Type B pancreatic cell (in vitro differentiated cells): Measurements from ENCODE around the gene GRB2. TPM values are rescaled to one million over a fixed set of nuclear protein-coding genes. Genes with fewer than 3 reads are reported as not detected.
"Not testable (repeated sequence)": the region's sequence is repeated elsewhere in the genome, so short reads cannot be mapped to it uniquely, and the experiment has no call there.

ENCODE experiments used
- DNase-seq: peaks from one replicate; pipeline ENCODE4 v3.0.0; 2021; ENCODE audit warnings: mixed read lengths; ENCODE audit not compliant: unreplicated experiment; ENCODE audit errors: extremely low spot score
- H3K27ac Mint-ChIP-seq: 2 replicates; pipeline ENCODE4 v1.8.0; 2021; ENCODE audit warnings: mild to moderate bottlenecking, mixed read lengths
- H3K27me3 Mint-ChIP-seq: 2 replicates; pipeline ENCODE4 v1.8.0; 2021; ENCODE audit warnings: mixed read lengths
- H3K36me3 Mint-ChIP-seq: 2 replicates; pipeline ENCODE4 v1.8.0; 2021; ENCODE audit warnings: mixed read lengths
- H3K4me1 Mint-ChIP-seq: one replicate; pipeline ENCODE4 v1.8.0; 2021; ENCODE audit warnings: mixed read lengths; ENCODE audit not compliant: unreplicated experiment
- H3K4me3 Mint-ChIP-seq: 2 replicates; pipeline ENCODE4 v1.8.0; 2021; ENCODE audit warnings: mild to moderate bottlenecking, mixed read lengths
- H3K9me3 Mint-ChIP-seq: 2 replicates; pipeline ENCODE4 v1.8.0; 2021; ENCODE audit warnings: mixed read lengths
- CTCF ChIP-seq: fragments of 200-600 bp; sonication (generic); conservative IDR thresholded peaks from 2 replicates; pipeline ENCODE4 v1.5.0; 2021; ENCODE audit warnings: antibody characterized with exemption, mild to moderate bottlenecking
- long read RNA-seq: library from polyadenylated mRNA; unstranded; transcript quantifications from one replicate; pipeline ENCODE4 v2.0.0, GENCODE V29; 2020
- total RNA-seq: library from RNA; stranded (reverse); gene quantifications from 2 replicates; pipeline ENCODE4 v1.2.1, GENCODE V29; 2021; ENCODE audit warnings: low replicate concordance

The GRB2 gene
- 65.3 and 76.0 TPM in 2 replicates for total RNA-seq
- long read RNA-seq, transcript GRB2-205 (5 exons, 3,182 nt) = minor isoform, 7 of 48 reads
- long read RNA-seq, transcript GRB2-202 (6 exons, 3,248 nt) = major isoform, 23 of 48 reads
- long read RNA-seq, partial matches to known transcripts = 2 of 48 reads
- long read RNA-seq, other reads (novel, unspliced or antisense) = 16 of 48 reads

GRCh38 chr17:75405365-75406221 is at the start of gene GRB2:
Gene GRB2, minus strand, starts transcription at chr17:75405678. Its CDS starts 12,050 bp downstream, at chr17:75393628.
- H3K27ac Mint-ChIP-seq = peak within 1 kb of the TSS; percentile 93
- H3K27me3 Mint-ChIP-seq = peaks cover 11% of the 10 kb centered on the region
- DNase-seq = peak; percentile 100
- H3K4me1 Mint-ChIP-seq = peaks cover 22% of the 10 kb centered on the region
- H3K4me3 Mint-ChIP-seq = peak within 1 kb of the TSS; percentile 98
- no peaks in the 10 kb centered on the region for H3K36me3 Mint-ChIP-seq
- H3K9me3 Mint-ChIP-seq = no peaks in the 10 kb centered on the region
- TF ChIP-seq CTCF = no peak

- not testable (repeated sequence) for H3K27me3 Mint-ChIP-seq, H3K9me3 Mint-ChIP-seq, DNase-seq, H3K36me3 Mint-ChIP-seq
- peaks cover 26% of the 10 kb centered on the region for H3K4me1 Mint-ChIP-seq
- peak overlapping the region; percentile 44 for H3K4me3 Mint-ChIP-seq
- H3K27ac Mint-ChIP-seq = peak overlapping the region; percentile 64
Observed at GRCh38 chr17:75454672-75455071, 49.2 kb upstream of the GRB2 start.

- no peak for DNase-seq
- Mint-ChIP-seq H3K4me1 (peaks cover 24% of the 10 kb centered on the region), H3K27me3 (no peaks in the 10 kb centered on the region), H3K4me3 (peak overlapping the region; percentile 44), H3K36me3 (no peaks in the 10 kb centered on the region), H3K9me3 (no peaks in the 10 kb centered on the region), H3K27ac (peak overlapping the region; percentile 21)
- no peak for TF ChIP-seq CTCF
Observed at GRCh38 chr17:75454193-75454592, 48.7 kb upstream of the GRB2 start.

GRCh38 chr17:75450270-75450669 is 44.8 kb upstream of the GRB2 start:
- no peak for TF ChIP-seq CTCF
- Mint-ChIP-seq H3K4me3 (no peak overlapping the region), H3K36me3 (no peaks in the 10 kb centered on the region), H3K9me3 (no peaks in the 10 kb centered on the region), H3K27ac (no peak overlapping the region), H3K27me3 (no peaks in the 10 kb centered on the region), H3K4me1 (peaks cover under 1% of the 10 kb centered on the region)
- no peak for DNase-seq

GRCh38 chr17:75447951-75448856 is 42.7 kb upstream of the GRB2 start:
- H3K36me3 Mint-ChIP-seq = no peaks in the 10 kb centered on the region
- H3K4me3 Mint-ChIP-seq = no peak overlapping the region
- H3K27ac Mint-ChIP-seq = no peak overlapping the region
- no peak for DNase-seq
- H3K9me3 Mint-ChIP-seq = no peaks in the 10 kb centered on the region
- H3K27me3 Mint-ChIP-seq = no peaks in the 10 kb centered on the region
- TF ChIP-seq CTCF = no peak
- no peaks in the 10 kb centered on the region for H3K4me1 Mint-ChIP-seq

GRCh38 chr17:75445896-75446295 is 40.4 kb upstream of the GRB2 start:
- H3K9me3 Mint-ChIP-seq, H3K36me3 Mint-ChIP-seq, DNase-seq, H3K4me3 Mint-ChIP-seq, H3K27ac Mint-ChIP-seq, H3K27me3 Mint-ChIP-seq, H3K4me1 Mint-ChIP-seq: not testable (repeated sequence)
